ENCODE data around the gene COMMD1. TPM values are rescaled to one million over a fixed set of nuclear protein-coding genes. Genes with fewer than 3 reads are reported as not detected.

Gene COMMD1
- polyA plus RNA-seq, 1 experiment: 44.6 TPM

GRCh38 chr2:62055724-62056336, 150.4 kb downstream of the COMMD1 start:
- H3K36me3 ChIP-seq (ENCODE audit: control insufficient read depth, insufficient read depth, low read length): no peaks in the 10 kb centered on the region
- CTCF ChIA-PET: interaction anchor here (1.5 kb wide), 1 partner anchor 17 kb away, joined by 3 read pairs; no protein-coding TSS in a partner anchor
- H3K27me3 ChIP-seq (ENCODE audit: control insufficient read depth, insufficient read depth, low read length): no peaks in the 10 kb centered on the region
- TF ChIP-seq, protein P1, sequence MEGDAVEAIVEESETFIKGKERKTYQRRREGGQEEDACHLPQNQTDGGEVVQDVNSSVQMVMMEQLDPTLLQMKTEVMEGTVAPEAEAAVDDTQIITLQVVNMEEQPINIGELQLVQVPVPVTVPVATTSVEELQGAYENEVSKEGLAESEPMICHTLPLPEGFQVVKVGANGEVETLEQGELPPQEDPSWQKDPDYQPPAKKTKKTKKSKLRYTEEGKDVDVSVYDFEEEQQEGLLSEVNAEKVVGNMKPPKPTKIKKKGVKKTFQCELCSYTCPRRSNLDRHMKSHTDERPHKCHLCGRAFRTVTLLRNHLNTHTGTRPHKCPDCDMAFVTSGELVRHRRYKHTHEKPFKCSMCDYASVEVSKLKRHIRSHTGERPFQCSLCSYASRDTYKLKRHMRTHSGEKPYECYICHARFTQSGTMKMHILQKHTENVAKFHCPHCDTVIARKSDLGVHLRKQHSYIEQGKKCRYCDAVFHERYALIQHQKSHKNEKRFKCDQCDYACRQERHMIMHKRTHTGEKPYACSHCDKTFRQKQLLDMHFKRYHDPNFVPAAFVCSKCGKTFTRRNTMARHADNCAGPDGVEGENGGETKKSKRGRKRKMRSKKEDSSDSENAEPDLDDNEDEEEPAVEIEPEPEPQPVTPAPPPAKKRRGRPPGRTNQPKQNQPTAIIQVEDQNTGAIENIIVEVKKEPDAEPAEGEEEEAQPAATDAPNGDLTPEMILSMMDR (IDR thresholded peaks at IDR 0.05; ENCODE audit: insufficient read depth, low read depth, low read length): no peak
- POLR2A ChIA-PET: no interaction called here
- H3K4me3 ChIP-seq (ENCODE audit: low read depth, low read length): no peak overlapping the region
- no peak for DNase-seq (ENCODE audit: low read depth)

DNA sequence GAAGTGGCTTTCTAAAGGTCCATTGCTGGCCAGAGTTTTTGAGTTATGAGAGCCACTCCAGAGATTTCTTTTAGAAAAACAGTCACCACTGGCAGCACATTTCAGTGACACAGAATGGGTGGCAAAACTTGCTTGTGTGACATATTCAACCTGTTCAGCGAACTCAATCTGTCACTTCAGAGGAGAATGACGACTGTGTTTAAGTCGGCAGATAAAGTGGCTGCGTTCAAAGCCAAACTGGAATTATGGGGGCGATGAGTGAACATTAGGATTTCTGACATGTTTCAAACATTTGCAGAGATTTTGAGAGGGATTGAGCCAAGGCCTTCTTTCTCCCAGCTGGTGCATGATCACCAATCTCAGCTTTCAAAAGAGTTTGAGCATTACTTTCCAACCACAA, 150.9 kb downstream of the COMMD1 start:
- TF ChIP-seq, protein P1 (IDR thresholded peaks at IDR 0.05; ENCODE audit: insufficient read depth, low read depth, low read length): no peak
- CTCF ChIA-PET: interaction anchor here (1.5 kb wide), 1 partner anchor 17 kb away, joined by 3 read pairs; no protein-coding TSS in a partner anchor
- Histone ChIP-seq H3K4me3 (ENCODE audit: low read depth, low read length) (no peak overlapping the region), H3K27me3 (ENCODE audit: control insufficient read depth, insufficient read depth, low read length) (no peaks in the 10 kb centered on the region), H3K36me3 (ENCODE audit: control insufficient read depth, insufficient read depth, low read length) (no peaks in the 10 kb centered on the region)
- POLR2A ChIA-PET: no interaction called here
- no peak for DNase-seq (ENCODE audit: low read depth)

- ChIA-PET CTCF (no interaction called here), POLR2A (no interaction called here)
- no peak for DNase-seq (ENCODE audit: low read depth)
- no peaks in the 10 kb centered on the region for H3K27me3 ChIP-seq (ENCODE audit: control insufficient read depth, insufficient read depth, low read length)
- no peak overlapping the region for H3K4me3 ChIP-seq (ENCODE audit: low read depth, low read length)
- H3K36me3 ChIP-seq (ENCODE audit: control insufficient read depth, insufficient read depth, low read length): 0 out of 2 replicates have a peak, but pooled peaks cover 1% of the 10 kb centered on the region
- TF ChIP-seq, protein P1 (IDR thresholded peaks at IDR 0.05; ENCODE audit: insufficient read depth, low read depth, low read length): no peak
Measured at GRCh38 chr2:62065243-62065642, 159.8 kb downstream of the COMMD1 start.

DNA sequence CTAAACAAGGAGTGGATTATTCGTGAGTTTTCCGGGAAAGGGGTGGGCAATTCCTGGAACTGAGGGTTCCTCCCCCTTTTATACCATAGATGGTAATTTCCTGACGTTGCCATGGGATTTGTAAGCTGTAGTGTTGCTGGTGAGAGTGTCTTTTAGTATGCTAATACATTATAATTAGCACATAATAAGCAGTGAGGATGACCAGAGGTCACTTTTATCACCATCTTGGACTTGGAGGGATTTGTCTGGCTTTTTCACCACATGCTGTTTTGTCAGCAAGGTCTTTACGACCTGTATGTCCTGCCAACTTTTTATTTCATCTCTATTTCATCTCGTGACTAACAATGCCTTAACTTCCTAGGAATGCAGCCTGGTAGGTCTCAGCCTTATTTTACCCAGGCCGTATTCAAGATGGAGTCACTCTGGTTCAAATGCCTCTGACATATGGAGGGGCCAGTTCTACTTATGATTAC, 165.7 kb downstream of the COMMD1 start:
- ChIA-PET POLR2A (no interaction called here), CTCF (no interaction called here)
- Histone ChIP-seq H3K36me3 (ENCODE audit: control insufficient read depth, insufficient read depth, low read length) (no peaks in the 10 kb centered on the region), H3K4me3 (ENCODE audit: low read depth, low read length) (no peak overlapping the region), H3K27me3 (ENCODE audit: control insufficient read depth, insufficient read depth, low read length) (no peaks in the 10 kb centered on the region)
- peak; percentile 42 for DNase-seq (ENCODE audit: low read depth)
- TF ChIP-seq, protein P1 (IDR thresholded peaks at IDR 0.05; ENCODE audit: insufficient read depth, low read depth, low read length): no peak

GRCh38 chr2:62071760-62072680, 166.5 kb downstream of the COMMD1 start:
- TF ChIP-seq, protein P1 (IDR thresholded peaks at IDR 0.05; ENCODE audit: insufficient read depth, low read depth, low read length): no peak
- ChIA-PET CTCF (no interaction called here), POLR2A (no interaction called here)
- Histone ChIP-seq H3K4me3 (ENCODE audit: low read depth, low read length) (no peak overlapping the region), H3K27me3 (ENCODE audit: control insufficient read depth, insufficient read depth, low read length) (no peaks in the 10 kb centered on the region), H3K36me3 (ENCODE audit: control insufficient read depth, insufficient read depth, low read length) (no peaks in the 10 kb centered on the region)
- DNase-seq (ENCODE audit: low read depth): no peak

Data from BJ (cell line).